ENCODE results near the gene NMRAL1. TPM values are rescaled to one million over a fixed set of nuclear protein-coding genes. Genes with fewer than 3 reads are reported as not detected.

The NMRAL1 gene
- total RNA-seq, 1 donor from 2014 or later: 42.4 TPM

DNA sequence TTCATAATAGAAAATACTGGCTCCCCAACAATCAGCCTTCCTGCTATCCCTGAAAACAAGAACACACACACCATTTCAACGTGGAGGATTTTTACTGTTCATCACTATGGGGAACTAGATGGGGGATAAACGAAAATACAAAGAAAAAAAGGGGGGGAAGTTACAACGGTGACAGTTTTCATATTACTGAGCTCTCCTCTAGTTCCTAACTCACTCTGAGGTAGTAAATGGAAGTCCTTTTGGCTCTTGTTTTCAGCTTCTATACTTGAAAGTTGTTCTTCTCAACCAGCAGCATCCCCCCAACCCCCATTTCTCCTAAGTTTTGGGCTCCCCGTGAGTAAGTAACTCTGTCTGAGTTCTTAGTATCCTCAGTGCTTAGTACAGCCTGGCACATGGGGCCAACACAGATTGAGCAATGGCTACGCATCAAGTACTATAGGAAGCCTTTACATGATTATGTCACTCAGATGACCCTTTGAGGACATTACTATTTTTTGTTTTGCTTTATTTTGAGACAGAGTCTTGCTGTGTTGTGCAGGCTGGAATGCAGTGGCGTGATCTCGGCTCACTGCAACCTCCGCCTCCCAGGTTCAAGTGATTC, 53.8 kb downstream of the NMRAL1 start:
- Mint-ChIP-seq H3K4me1 (peaks cover 15% of the 10 kb centered on the region), H3K4me3 (no peak overlapping the region), H3K9me3 (no peaks in the 10 kb centered on the region), H3K27ac (no peak overlapping the region), H3K36me3 (ENCODE audit: low read depth) (peaks cover 7% of the 10 kb centered on the region), H3K27me3 (no peaks in the 10 kb centered on the region)
- ChIA-PET CTCF (no interaction called here), POLR2A (interaction anchor here (0.7 kb wide), 1 partner anchor 11 kb away, joined by 5 read pairs; no protein-coding TSS in a partner anchor)
- intact Hi-C loops (cut with micrococcal nuclease): no loop called here
- DNase-seq (no peak), ATAC-seq (ENCODE audit: low read depth) (no peak)
- TF ChIP-seq, protein P1, sequence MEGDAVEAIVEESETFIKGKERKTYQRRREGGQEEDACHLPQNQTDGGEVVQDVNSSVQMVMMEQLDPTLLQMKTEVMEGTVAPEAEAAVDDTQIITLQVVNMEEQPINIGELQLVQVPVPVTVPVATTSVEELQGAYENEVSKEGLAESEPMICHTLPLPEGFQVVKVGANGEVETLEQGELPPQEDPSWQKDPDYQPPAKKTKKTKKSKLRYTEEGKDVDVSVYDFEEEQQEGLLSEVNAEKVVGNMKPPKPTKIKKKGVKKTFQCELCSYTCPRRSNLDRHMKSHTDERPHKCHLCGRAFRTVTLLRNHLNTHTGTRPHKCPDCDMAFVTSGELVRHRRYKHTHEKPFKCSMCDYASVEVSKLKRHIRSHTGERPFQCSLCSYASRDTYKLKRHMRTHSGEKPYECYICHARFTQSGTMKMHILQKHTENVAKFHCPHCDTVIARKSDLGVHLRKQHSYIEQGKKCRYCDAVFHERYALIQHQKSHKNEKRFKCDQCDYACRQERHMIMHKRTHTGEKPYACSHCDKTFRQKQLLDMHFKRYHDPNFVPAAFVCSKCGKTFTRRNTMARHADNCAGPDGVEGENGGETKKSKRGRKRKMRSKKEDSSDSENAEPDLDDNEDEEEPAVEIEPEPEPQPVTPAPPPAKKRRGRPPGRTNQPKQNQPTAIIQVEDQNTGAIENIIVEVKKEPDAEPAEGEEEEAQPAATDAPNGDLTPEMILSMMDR (IDR thresholded peaks at IDR 0.05): no peak

DNA sequence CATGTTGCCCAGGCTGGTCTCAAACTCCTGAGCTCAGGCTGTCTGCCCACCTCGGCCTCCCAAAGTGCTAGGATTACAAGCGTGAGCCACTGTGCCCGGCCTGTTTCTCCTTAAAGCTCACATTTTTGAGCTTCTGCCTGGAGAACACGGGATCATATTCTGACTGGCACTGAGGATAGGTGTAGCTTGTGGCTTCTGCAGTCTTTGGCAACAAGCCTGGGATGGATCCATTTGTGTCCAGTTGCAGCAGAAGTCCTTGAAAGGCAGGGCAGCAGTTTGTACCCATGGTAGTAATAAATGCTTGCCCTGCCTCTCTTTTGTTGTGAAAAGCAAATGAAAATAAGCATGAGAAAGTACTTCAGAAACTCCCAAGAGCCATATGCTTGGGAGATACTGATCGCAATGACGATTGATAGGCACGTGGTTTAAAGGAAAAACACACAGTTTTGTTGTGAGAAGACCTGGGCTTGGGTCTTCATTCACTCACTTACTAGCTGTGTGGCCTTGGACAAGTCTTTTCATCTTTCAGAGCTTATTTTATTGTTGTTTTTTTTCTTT, 54.9 kb downstream of the NMRAL1 start:
- ATAC-seq (ENCODE audit: low read depth) (no peak), DNase-seq (no peak)
- intact Hi-C loops (cut with micrococcal nuclease): loop anchor here (5.0 kb wide), 3 partner anchors 67 to 538 kb away; partner anchors contain the start of genes NUDT16L1, PAM16 and SEC14L5
- Mint-ChIP-seq H3K4me3 (no peak overlapping the region), H3K27me3 (no peaks in the 10 kb centered on the region), H3K9me3 (no peaks in the 10 kb centered on the region), H3K27ac (no peak overlapping the region), H3K4me1 (peaks cover 19% of the 10 kb centered on the region), H3K36me3 (ENCODE audit: low read depth) (peaks cover 8% of the 10 kb centered on the region)
- POLR2A ChIA-PET: no interaction called here
- CTCF ChIA-PET: interaction anchor here (0.9 to 1.9 kb wide), 2 partner anchors 17 to 165 kb away, joined by 3 to 9 read pairs; no protein-coding TSS in a partner anchor
- TF ChIP-seq, protein P1 (IDR thresholded peaks at IDR 0.05): no peak

- H3K4me3 Mint-ChIP-seq: peak within 1 kb of the TSS; percentile 91
- peak within 1 kb of the TSS; percentile 95 for H3K27ac Mint-ChIP-seq
- H3K36me3 Mint-ChIP-seq (ENCODE audit: low read depth): peaks cover 24% of the 10 kb centered on the region
- ATAC-seq (ENCODE audit: low read depth) (peak; percentile 89), DNase-seq (peak; percentile 99)
- TF ChIP-seq, protein P1 (IDR thresholded peaks at IDR 0.05): no peak
- H3K4me1 Mint-ChIP-seq: peaks cover 36% of the 10 kb centered on the region
- no peaks in the 10 kb centered on the region for H3K9me3 Mint-ChIP-seq
- no peaks in the 10 kb centered on the region for H3K27me3 Mint-ChIP-seq
- CTCF ChIA-PET: interaction anchor here (0.8 to 1.7 kb wide), 6 partner anchors 11 to 208 kb away, joined by 3 to 8 read pairs (median 3); partner anchors contain the start of gene MGRN1
- intact Hi-C loops (cut with micrococcal nuclease): loop anchor here (1.0 to 5.0 kb wide), 4 partner anchors 9 to 541 kb away; partner anchors contain the start of genes DNAJA3, NUDT16L1, PAM16 and SEC14L5
- POLR2A ChIA-PET: interaction anchor here (0.6 to 2.1 kb wide), 15 partner anchors 9 to 1896 kb away, joined by 3 to 10 read pairs (median 4); partner anchors contain the start of genes CDIP1, DNAJA3, HMOX2 and NMRAL1
These were observed 58.0 kb downstream of the NMRAL1 start, which contains the start of gene CORO7 for GRCh38 chr16:4416200-4417032. Gene CORO7 (minus strand): TSS chr16:4416596. CDS start chr16:4416518, 78 bp downstream.

DNA sequence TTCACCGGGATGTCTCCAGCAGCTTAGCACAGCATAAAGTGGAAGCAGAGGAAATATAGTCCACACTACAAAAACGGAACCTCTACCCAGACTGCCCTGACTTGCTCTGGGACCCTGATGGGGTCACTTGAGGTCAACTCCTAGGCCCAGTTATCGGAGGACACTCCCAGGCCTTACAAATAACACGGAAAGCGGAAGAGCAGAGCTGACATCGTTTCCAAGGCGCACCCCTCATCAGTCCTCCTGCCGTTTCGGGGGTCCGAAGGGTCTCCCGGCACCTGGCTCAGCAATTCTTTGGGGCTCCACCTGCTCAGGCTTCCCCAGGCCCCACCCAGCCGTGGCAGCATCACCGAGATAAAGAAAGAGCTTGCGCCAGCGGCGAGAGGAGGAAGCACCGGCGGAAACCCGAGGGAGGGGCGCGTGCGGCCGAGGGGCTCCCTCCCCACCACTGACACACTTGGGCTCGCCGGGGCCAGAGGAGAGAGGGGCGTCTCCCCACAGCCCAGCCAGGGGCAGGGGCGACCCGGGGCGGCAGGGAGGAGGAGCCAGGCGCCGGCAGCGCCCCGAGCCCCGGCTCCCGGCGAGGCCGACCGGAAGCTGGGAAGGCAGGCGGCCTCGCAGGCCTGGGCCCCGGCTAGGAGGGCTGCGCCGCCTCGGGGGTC, 58.8 kb downstream of the NMRAL1 start:
- CTCF ChIA-PET: interaction anchor here (1.0 to 1.7 kb wide), 3 partner anchors 13 to 209 kb away, joined by 3 to 8 read pairs (median 4); partner anchors contain the start of gene MGRN1
- peaks cover 36% of the 10 kb centered on the region for H3K4me1 Mint-ChIP-seq
- intact Hi-C loops (cut with micrococcal nuclease): loop anchor here (1.0 to 5.0 kb wide), 5 partner anchors 10 to 542 kb away; partner anchors contain the start of genes DNAJA3, HMOX2, NUDT16L1 and PAM16
- TF ChIP-seq, protein P1 (IDR thresholded peaks at IDR 0.05): no peak
- peak; percentile 60 for DNase-seq
- H3K36me3 Mint-ChIP-seq (ENCODE audit: low read depth): peaks cover 29% of the 10 kb centered on the region
- H3K4me3 Mint-ChIP-seq: peak overlapping the region; percentile 91
- POLR2A ChIA-PET: interaction anchor here (0.6 to 2.1 kb wide), 11 partner anchors 10 to 1895 kb away, joined by 3 to 10 read pairs (median 4); partner anchors contain the start of genes CDIP1, DNAJA3, HMOX2 and NMRAL1
- peak; percentile 19 for ATAC-seq (ENCODE audit: low read depth)
- H3K9me3 Mint-ChIP-seq: no peaks in the 10 kb centered on the region
- H3K27ac Mint-ChIP-seq: peak overlapping the region; percentile 95
- H3K27me3 Mint-ChIP-seq: no peaks in the 10 kb centered on the region

Data from activated B cell treated with CpG ODN at 0.5 μM for 24 hours (primary cell).